GM23338 (cell line): ENCODE data around the gene SMURF1.

Experiments used
- EZH2phosphoT487 ChIP-seq: fragments of 200-600 bp; sonication (generic); IDR thresholded peaks from one replicate; pipeline ENCODE4 v1.8.1; 2018; ENCODE audit warnings: antibody characterized with exemption; ENCODE audit not compliant: unreplicated experiment
- POLR2AphosphoS5 ChIP-seq: IDR thresholded peaks from 2 replicates; pipeline ENCODE4 v1.6.1; 2016; ENCODE audit warnings: antibody characterized with exemption, low read depth
- REST ChIP-seq: IDR thresholded peaks from one replicate; pipeline ENCODE4 v1.6.1; 2018; ENCODE audit warnings: antibody characterized with exemption; ENCODE audit not compliant: unreplicated experiment

DNA sequence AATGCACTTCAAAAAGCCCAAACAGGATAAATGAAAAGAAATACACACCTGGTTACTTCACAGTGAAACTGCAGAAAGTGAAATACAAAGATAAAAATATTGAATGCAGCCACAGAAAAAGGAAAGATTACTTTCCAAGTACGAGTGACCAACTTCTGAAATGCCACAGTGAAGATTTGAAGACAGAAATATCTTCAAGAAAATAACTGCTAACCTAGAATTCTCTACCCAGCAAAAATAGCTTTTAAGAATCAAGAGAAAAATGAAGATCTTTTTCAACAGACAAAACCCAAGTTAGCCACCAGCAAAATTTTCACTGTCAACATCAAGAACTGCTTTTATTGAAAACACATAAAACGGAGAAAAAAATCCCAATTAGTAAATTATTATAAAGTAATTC lies 46.2 kb downstream of the SMURF1 start:
- TF ChIP-seq EZH2phosphoT487 (no peak), REST (no peak), POLR2AphosphoS5 (no peak)
